ENCODE data around the gene LTBP2. TPM values are rescaled to one million over a fixed set of nuclear protein-coding genes. Genes with fewer than 3 reads are reported as not detected.

Gene LTBP2
- total RNA-seq, 3 donors from 2014 or later (not counting 1 experiment from before 2014, with no cell fraction given): 2.1 to 3.7 (median 3.0) TPM

DNA sequence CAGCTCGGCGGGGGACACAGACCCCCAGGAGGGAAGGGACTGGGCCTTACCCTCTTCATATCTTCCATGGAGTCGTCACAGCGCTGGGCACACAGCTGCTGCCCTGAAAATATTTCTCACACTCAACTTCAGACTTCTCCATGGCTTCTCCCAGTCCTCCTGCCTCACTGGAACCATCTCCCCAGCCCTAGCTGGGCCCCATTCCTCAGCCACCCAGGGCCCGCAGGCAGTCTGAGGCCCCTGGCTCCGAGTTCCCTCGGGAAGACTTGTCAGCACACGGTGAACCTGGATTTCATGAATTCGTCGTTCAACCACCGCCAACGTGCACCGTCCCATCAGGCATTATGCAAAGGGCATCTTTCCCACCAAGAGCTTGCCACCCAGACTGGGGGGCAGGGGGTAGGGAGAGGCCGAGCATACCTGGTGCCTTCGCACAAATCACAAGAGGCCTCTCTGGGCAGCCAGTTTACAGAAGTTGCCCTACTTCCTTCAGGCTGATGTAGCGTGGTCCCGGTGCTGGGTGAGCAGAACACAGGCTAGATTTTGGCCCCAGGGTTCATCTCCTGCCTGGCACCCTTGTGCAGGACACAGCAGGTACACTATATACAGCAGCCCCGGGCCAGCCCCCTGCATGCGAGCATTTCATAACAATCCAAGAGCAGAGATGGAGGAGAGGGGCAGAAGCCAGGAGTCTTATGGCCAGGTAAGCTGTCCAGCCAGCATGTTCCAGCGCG lies 44.2 kb downstream of the LTBP2 start:
- no peaks in the 10 kb centered on the region for H3K9me3 Mint-ChIP-seq
- H3K36me3 Mint-ChIP-seq: no peaks in the 10 kb centered on the region
- no peaks in the 10 kb centered on the region for H3K36me3 ChIP-seq (ENCODE audit: control insufficient read depth, insufficient read depth, low read length)
- H3K4me1 ChIP-seq (ENCODE audit: control insufficient read depth, insufficient read depth, low read length): peaks cover 18% of the 10 kb centered on the region
- peaks cover 40% of the 10 kb centered on the region for H3K27me3 ChIP-seq (ENCODE audit: control insufficient read depth, insufficient read depth, low read length)
- H3K27ac ChIP-seq (ENCODE audit: low read length): no peak overlapping the region
- no peak for TF ChIP-seq CTCF (IDR thresholded peaks at IDR 0.05)
- WGBS (ENCODE audit: insufficient coverage): 91% methylated on average over 21 of the region's 21 CpGs
- H3K4me3 ChIP-seq (ENCODE audit: low read length): no peak overlapping the region
- no peaks in the 10 kb centered on the region for H3K9me3 ChIP-seq (ENCODE audit: control insufficient read depth, insufficient read depth, low read length)
- H3K27me3 Mint-ChIP-seq (ENCODE audit: low read depth in 2 of 2): peaks cover 67 to 68% of the 10 kb centered on the region in 2 donors
- ATAC-seq: no peak
- H3K4me3 Mint-ChIP-seq: no peak overlapping the region
- H3K4me1 Mint-ChIP-seq: peaks cover 15 to 17% of the 10 kb centered on the region in 2 donors
- H3K27ac Mint-ChIP-seq: no peak overlapping the region
- intact Hi-C loops (cut with micrococcal nuclease): no loop called here
- no peak for DNase-seq

DNA sequence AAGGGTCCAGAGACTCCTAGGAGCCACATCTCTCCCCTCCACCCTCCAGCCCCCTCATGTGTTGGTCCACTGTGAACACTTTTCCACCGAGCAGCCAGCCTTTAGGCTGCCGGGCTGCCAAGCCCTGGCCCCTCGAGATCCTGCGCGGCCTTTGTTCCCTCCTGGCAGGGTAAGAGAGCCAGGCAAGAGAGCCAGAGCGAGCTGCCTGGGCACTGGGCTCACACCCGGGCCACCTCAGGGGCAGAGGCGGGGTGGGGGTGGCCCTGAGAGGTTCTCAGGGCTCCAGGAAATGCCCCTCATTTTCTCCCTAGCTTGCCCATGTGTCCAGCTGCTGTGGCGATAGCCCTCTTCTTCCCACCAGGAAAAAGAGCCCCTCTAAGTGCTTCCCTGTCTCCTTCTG lies 44.8 kb downstream of the LTBP2 start:
- no peaks in the 10 kb centered on the region for H3K36me3 ChIP-seq (ENCODE audit: control insufficient read depth, insufficient read depth, low read length)
- H3K27me3 ChIP-seq (ENCODE audit: control insufficient read depth, insufficient read depth, low read length): peaks cover 35% of the 10 kb centered on the region
- H3K27ac Mint-ChIP-seq: no peak overlapping the region
- no peak overlapping the region for H3K27ac ChIP-seq (ENCODE audit: low read length)
- H3K4me3 Mint-ChIP-seq: no peak overlapping the region
- peaks cover 12% of the 10 kb centered on the region for H3K4me1 ChIP-seq (ENCODE audit: control insufficient read depth, insufficient read depth, low read length)
- H3K27me3 Mint-ChIP-seq (ENCODE audit: low read depth in 2 of 2): peaks cover 61 to 65% of the 10 kb centered on the region in 2 donors
- H3K4me1 Mint-ChIP-seq: peaks cover 9 to 11% of the 10 kb centered on the region in 2 donors
- H3K36me3 Mint-ChIP-seq: no peaks in the 10 kb centered on the region
- TF ChIP-seq CTCF (IDR thresholded peaks at IDR 0.05): no peak
- no peak for ATAC-seq
- intact Hi-C loops (cut with micrococcal nuclease): no loop called here
- H3K9me3 ChIP-seq (ENCODE audit: control insufficient read depth, insufficient read depth, low read length): no peaks in the 10 kb centered on the region
- no peaks in the 10 kb centered on the region for H3K9me3 Mint-ChIP-seq
- 91% methylated on average over 9 of the region's 9 CpGs for WGBS (ENCODE audit: insufficient coverage)
- DNase-seq: no peak
- H3K4me3 ChIP-seq (ENCODE audit: low read length): no peak overlapping the region

DNA sequence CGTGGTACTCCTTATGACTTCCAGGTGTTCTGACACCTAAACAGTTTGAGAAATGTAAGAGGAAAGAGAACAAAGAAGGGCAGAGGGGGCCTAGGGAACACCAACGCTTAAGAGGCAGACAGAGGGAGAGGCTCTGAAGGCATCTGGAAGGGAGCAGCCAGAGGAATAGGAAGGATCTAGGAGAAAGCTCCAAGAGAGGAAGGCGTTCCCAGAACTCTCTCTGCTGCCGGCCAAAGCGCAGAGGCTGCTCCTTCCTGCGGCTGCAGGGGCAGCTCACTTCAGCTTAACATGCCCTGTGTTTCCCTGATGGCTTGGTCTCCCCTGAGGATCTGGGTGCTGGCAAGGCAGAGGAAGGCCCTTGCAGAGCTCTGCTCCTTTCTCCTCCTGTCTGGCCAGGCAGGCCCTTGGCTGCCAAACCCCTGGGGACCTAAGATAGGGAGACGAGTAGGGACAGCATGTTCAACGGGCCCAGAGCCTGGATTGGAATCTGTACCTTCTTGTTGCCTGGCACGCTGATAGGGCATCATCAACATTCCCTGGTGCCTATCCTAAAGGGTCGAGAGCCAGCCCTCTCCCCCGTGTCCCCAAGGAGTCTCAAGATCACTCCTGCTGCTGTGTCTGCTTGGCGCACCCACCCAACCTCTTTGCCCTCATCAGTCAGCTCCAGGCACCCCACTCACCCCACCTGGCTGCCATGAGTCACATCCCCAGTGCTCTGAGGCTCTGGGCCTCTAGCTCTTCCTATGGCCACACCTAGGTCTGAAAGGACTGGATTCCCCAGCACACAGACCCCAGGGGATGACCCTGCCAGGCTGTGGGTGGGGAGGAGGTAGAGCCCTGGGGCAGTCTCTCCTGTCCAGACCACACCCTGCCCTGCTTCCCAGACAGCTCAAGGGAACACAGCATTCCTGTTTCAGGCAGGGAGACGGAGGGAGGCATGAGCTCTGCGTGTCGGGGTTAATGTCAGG lies 45.6 kb downstream of the LTBP2 start:
- H3K36me3 ChIP-seq (ENCODE audit: control insufficient read depth, insufficient read depth, low read length): no peaks in the 10 kb centered on the region
- no peaks in the 10 kb centered on the region for H3K36me3 Mint-ChIP-seq
- no peak overlapping the region for H3K27ac Mint-ChIP-seq
- DNase-seq: no peak
- no peak overlapping the region for H3K27ac ChIP-seq (ENCODE audit: low read length)
- 86% methylated on average over 15 of the region's 15 CpGs for WGBS (ENCODE audit: insufficient coverage)
- no peak overlapping the region for H3K4me3 ChIP-seq (ENCODE audit: low read length)
- no peak for TF ChIP-seq CTCF (IDR thresholded peaks at IDR 0.05)
- H3K27me3 Mint-ChIP-seq (ENCODE audit: low read depth in 2 of 2): peaks cover 54 to 64% of the 10 kb centered on the region in 2 donors
- H3K4me1 Mint-ChIP-seq: peaks cover 2 to 3% of the 10 kb centered on the region in 2 donors
- peaks cover 4% of the 10 kb centered on the region for H3K4me1 ChIP-seq (ENCODE audit: control insufficient read depth, insufficient read depth, low read length)
- intact Hi-C loops (cut with micrococcal nuclease): no loop called here
- H3K9me3 Mint-ChIP-seq: no peaks in the 10 kb centered on the region
- no peaks in the 10 kb centered on the region for H3K9me3 ChIP-seq (ENCODE audit: control insufficient read depth, insufficient read depth, low read length)
- ATAC-seq: no peak
- H3K27me3 ChIP-seq (ENCODE audit: control insufficient read depth, insufficient read depth, low read length): peaks cover 28% of the 10 kb centered on the region
- no peak overlapping the region for H3K4me3 Mint-ChIP-seq
